GM21360 (cell line): ENCODE measurements around the gene MED26.
A peak's percentile ranks its signal among the peaks of the same experiment; 100 is the strongest.
"Not testable (repeated sequence)": the region's sequence is repeated elsewhere in the genome, so short reads cannot be mapped to it uniquely, and the experiment has no call there.

ENCODE experiments used
- ATAC-seq: cut with Tn5 transposase; IDR thresholded peaks from one replicate; pipeline ENCODE4 v1.9.1; 2021; ENCODE audit warnings: mild to moderate bottlenecking, moderate library complexity; ENCODE audit not compliant: unreplicated experiment

MED26 gene

DNA sequence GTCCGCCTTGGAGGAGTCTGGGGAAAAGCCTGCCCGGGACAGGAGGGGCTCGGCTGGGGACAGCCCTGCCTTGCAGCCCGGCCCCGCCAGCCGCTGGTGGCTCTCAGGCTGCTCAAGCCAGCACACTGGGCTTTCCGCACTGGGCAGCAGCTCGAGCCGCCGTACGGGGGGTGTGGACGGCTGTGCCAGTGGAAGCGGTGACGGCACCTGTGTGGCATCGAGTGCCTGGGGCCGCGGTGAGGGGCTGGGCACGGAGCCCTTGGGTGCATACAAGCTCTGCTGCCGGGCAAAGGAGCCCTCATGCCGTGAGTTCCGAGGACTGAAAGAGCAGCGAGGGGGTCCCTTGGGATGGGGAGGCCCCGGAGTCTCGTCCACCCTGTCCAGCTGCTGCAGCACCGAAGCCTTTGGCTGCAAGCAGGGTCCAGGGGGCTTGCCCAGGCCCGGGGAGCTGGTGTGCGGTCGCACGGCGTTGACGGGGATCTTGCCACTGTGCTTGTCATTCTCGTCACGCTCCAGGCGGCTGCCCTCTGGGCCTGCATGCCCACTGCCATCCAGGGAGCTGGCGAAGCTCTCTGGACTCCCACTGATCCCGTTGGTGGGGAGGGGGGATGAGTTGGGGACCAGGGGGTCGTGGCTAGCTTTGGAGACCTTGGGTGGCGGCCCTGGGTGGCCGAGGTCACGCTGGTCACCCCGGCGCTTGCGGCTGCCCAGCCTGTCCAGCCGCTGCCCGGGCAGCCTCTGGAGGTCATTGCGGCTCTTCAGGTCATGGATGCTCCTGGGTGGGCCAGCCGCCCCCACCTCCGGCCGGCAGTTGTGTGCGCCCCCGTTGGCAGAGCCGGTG is 51.1 kb downstream of the MED26 start:
- ATAC-seq, result no peak

DNA sequence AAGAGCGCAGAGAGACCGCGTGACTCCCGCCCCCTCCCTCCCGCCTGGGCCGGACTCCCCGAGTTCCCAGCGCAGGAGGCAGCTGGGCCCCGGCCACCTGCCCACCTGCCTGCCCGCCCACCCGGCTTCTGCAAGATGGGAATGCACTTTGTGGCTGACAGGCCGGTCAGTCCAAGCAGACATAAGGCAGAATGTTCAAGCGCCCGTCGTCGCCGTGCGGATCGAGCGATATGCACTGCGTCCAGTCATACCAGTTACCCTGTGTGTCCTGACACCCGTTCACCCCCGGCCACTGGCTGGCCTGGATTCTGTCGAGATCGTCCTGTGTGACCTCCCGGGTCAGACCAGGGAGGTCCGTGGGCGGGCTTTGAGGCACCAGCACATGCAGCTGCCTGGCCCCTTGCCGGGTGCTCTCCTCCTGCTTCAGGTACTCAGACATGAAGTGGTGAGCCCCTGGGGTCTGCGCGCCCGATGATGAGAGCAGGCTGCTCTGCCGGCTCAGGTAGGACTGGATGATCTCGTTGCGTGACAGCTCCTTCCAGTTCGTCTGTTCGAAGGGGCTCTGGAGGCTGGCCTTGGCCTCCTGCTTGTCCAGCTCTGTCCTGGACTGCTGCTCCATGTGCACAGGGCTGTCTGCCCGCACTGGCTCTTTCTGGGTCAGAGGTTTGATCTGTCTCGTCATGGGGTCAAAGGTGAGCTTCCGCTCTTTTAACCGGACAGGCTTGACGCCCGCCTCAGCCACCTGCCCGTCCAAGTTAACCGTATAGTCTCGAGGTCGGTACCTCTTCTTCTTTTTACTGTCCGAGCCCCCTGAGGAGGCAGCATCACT is 51.9 kb downstream of the MED26 start:
- ATAC-seq, result no peak

DNA sequence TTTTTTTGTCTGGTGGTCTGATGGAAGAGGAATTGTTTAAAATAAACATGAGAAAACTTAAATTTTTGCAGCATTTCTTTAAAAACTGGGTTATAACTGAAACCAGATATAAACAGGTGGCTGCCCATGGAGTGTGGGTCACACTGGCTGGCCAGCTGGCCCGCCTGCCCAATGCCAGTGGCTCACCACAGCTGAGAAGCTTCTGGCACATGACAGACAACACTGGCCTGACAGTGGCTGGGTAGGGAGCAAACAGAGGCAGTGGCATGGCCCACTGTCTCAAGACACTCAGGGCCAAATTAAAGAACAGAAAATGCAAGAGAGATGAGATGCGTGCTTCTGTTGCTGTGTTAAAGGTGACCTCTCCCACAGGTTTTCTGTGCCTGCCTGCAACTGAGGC is 52.7 kb downstream of the MED26 start:
- ATAC-seq, result no peak

DNA sequence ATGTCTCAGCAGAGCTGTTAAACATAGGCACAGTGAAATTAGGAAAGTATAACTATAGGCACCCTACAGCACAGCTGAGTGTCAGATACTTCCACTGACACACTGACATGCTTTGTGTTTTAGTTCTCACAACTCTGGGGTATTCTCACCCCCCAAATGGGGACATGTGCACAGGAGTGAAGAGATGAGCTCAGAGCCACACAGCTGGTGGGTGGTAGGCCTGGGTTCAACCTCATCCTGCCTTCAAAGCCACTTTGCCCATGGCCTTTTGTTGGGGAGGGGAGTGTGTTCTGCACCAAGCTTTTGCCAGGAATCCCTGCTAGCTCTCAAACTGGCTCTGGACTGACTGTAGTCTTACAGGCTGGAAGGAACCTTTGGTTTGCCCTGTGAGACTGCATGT is 54.1 kb downstream of the MED26 start:
- ATAC-seq, result no peak

DNA sequence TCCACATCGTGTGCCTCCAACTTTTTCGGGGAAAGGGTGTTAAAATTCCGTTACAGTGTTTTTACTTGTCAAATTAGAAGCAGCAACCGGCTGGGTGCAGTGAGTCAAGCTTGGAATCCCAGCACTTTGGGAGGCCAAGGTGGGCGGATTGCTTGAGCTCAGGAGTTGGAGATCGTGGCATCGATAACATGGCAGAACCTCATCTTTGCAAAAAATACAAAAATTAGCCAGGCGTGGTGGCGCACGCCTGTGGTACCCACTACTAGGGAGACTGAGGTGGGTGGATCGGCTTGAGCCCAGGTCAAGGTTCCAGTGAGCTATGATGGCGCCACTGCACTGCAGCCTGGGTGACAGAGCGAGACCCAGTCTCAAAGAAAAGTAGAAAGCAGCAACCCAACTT is 54.7 kb downstream of the MED26 start:
- ATAC-seq, result no peak

DNA sequence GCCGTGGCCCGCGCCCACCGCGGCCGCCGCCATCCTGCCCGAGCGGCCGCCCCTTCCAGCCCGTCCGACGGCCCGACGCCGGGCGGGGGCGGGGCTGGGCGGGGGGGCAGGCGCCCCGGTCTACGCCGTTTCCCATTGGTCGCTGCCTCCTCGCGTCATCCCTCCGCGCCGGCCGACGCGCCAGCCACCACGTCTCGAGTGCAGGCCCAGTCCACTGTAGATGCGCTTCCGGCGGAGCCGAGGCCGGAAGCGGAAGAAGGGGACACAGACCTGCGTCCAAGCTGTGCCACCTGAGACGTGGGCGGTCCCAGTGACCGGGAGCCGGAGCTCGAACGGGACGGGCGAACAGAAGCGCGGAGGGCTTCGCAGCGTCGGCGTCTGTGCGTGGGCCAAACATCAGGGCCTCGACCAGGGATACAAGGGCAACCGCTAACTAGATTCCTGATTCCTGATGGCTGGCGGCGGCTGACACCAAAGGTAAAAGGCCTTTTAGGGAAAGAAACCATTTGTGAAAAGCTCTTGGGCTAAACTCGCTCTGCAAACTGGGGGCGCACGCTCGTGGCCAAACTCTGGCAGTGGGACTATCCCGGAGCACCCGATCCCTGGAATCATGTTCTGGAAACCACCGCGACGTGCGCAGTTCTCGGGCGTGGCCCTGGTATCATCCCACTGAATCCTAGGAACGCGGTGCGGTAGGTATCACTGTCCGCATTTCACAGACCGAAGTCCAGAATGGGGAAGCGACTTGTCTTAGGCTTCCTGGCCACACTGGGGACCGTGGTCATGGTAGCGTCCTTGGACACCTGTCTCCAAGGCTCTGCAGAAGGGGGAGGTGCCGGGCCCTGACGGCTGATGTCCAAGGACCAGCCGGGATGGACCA is 55.4 kb downstream of the MED26 start, which contains the start of gene SLC35E1:
TSS of gene SLC35E1 (minus strand) at position 84 of the 880 bp plus-strand sequence. CDS start at position 33, 51 bp downstream.
- ATAC-seq, result peak; percentile 67

DNA sequence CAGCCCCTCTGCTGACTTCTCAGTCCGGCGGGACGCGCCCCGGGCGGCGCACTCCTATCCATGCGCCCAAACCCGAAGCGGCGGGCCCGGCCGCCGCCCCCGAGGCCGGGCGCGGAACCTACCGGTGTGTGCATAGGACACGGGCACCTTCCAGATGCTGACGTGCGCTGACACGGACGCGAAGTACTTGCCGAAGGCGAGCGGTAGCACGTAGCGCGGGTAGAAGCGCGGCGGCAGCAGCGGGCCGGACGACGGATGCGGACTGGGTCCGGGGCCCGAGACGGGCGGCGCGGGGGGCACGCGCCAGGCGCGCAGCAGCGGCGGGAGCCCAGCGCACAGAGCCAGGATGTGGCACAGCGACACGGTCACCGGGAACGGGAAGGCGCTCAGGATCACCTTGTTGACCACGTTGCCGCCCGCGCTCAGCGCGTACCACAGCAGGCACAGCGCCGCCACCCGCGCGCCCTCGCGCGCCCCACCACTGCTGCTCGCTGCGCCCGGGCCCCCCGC is 56.1 kb downstream of the MED26 start:
- peak; percentile 15 for ATAC-seq

DNA sequence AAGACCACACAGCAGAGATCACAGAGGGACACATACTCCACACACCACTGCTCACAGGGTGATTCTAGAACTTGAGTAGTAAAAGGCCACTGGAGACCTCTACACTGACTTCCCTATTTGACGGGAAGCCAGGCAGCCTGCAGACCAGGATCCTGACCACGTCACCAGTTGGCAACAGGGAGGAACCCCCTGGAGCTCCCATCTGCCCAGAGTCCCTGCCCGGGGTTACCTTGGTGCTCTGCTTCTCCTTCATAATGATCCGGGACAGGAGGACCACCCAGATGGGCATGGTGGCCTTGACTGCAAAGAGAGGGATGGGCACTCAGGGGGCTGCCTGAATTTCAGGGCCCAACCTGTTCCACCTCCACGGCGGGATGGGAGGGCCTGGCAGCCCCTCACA is 56.7 kb downstream of the MED26 start:
- ATAC-seq, result peak; percentile 2

DNA sequence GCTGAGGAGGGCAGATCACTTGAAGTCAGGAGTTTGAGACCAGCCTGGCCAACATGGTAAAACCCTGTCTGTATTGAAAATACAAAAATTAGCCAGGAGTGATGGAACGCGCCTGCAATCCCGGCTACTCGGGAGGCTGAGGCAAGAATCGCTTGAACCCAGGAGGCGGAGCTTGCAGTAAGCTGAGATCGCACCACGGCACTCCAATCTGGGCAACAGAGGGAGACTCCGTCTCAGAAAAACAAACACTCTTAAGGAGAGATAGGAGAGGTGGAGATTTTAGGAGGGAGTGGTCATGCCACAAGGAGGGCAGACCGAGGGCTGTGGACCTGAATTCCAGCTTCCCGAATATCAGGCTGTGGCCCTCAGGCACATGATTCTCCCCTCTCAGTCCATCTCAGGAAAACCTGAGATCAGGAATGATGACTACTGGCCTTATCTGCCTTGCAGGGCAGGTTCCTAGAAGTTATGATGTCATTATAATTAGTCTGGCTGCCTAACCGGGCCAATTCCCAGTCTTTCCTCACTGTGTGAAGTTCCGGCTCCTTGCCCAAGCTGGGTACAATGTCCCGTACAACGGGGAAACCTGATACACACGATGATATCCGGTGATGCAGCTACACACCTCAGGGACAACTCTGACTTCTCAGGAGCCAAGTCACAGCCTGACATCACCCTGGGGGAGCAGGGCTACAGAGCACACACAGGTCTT is 58.2 kb downstream of the MED26 start:
- ATAC-seq, result no peak

DNA sequence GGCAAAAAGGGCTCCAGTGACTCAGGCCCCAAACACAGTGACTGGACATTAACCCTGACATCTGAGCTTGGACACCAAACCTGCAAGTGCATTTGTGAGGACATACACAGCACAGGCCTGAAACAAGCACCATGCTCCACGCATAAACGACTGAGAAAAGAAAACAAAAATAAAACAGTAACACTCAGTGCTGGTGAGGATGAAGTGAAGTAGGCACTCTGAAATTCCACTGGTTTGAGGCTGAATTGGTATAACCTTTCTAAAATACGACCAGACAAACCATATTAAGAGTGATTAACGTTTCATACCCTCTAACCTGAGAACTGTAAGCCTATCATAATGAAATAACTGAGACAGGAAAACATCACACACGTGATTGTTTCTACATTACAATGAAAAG is 61.3 kb downstream of the MED26 start:
- ATAC-seq, result no peak

DNA sequence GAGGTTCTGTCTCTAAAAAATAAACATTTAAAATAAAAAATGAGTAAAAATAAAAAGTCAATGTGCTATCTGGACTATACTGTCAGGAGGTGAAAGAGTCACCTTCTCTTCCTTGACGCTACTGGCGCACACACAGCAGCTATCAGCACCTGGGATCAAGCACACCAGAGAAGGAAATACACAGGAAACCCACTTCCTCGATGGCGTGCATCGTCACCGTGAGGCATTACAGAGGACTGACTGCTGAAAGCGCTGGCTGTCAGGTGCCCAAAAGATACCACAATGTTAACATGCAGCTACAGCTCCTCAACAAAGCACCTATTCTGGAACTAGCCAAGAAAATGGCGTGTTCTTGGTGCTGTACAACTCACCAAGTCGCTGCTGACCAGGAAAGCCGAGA is 61.8 kb downstream of the MED26 start:
- ATAC-seq, result no peak

DNA sequence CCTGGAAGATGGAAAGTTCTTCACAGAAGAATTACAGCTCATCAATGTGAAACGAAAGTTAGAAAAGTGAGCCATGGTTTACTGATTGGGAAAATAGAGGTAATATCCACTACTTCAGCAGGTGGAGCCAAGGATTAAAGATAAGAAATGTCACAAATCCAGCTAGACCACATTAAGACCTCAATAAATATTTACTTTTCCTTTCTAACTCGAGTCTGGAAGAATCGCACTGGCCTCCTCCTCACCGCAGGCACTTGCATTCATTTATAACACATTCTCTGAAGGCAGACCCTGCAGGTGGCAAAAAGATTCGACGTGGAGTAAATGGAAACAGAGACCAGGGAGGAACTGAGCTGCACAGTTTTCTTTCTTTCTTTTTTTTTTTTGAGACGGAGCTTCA is 63.2 kb downstream of the MED26 start:
- no peak for ATAC-seq

DNA sequence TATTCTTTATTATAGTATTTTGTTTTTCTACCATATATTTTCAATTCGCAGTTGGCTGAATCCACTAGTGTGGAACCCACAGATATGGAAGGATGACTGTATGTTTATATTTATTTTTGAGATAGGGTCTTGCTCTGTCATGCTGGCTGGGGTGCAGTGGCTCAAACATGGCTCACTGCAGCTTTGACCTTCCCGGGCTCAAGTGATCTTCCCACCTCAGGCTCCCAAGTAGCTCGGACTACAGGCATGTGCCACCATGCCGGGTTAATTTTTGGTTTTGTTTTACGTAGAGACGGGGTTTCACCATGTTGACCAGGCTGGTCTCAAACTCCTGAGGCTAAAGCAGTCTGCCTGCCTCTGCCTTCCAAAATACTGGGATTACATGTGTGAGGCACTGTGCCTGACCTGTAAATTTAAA is 65.4 kb downstream of the MED26 start:
- no peak for ATAC-seq

DNA sequence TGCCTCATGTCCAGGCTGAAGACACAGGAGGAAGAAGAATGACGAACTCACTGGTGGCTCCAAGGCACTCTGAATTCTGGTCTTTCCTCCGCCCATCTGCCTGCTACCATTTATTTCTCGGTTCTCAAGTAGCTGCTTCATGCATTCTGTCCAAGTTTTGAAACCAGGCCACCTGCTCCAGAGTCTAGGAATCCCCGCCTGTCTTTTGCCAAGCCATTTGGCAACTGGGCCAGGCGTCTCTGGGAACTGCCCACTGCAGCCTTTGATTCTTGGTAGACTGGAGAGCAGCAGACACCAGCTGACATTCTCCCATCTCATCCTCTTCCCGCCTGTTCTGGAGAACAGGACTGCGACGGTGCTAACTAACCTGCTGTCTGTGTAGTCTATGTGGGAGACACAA is 66.6 kb downstream of the MED26 start:
- ATAC-seq, result no peak

DNA sequence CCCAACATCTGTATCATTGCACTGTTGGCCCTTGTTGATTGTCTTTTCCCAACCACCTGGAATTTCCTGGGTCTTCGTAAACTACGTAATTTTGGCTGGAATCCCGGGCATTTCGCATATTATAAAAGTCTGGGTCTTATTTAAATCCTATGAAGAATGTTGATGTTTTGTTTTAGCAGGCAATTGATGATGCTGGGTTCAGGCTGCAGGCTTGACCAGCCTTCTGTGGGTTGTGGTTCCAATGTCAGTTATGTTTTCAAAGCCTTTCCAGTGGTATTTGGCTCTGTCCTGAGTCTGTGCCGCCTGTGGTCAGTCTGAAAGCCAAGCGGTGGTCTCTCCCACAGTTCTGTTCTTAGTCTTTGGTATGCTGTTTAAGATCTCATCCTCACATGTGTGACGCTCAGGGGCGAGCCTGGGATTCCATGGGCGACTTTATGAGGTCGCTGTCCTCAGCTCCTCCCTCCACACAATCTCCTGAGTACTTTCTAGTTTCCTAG is 68.2 kb downstream of the MED26 start:
- ATAC-seq, result no peak

DNA sequence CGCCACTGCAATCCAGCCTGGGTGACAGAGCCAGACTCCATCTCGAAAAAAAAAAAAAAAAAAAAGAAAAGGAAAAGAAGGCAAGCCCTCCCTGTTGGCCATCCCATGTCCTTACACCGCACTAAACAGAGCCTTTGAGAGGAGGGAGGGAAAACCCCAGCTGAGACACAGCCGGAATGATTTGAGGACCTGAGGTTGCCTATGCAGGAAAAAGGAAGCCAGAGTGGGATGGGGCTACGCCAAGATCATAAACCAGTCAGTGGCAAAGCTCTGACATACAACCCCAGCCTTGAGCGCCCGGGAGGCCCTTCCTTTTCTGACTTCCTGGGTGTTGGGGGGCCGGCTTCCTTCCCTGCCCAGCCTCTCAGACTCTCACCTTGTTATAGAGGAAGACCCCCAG is 73.2 kb downstream of the MED26 start:
- ATAC-seq, result no peak

DNA sequence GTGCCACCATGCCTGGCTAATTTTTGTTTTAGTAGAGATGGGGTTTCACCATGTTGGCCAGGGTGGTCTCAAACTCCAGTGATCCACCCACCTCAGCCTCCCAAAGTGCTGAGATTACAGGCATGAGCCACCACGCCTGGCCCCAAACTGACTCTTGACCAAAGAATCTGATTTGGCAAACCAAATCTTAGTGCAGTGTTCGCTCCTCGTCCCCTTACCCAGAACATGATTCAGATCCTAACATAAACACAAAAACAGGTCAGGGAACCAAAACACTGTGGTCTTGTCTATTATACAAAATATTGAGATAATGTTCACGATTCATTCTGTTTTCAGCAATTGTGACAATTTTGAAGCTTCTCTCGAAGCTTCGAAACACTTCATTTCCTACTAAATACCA is 76.1 kb downstream of the MED26 start:
- not testable (repeated sequence) for ATAC-seq

DNA sequence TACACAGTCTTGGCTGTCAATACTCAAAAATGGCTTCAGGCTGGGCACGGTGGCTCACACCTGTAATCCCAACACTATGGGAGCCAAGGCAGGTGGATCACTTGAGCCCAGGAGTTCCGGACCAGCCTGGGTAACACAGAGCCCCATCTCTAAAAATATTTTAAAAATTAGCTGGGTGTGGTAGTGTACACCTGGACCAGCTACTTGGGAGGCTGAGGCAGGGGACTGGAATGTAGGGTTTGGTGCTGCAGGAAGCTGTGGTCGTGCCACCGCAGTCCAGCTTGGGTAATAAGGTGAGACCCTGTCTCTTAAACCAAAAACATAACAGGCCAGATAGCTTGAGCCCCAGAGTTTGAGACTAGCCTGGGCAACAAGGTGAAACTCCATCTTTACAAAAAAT is 79.0 kb downstream of the MED26 start:
- ATAC-seq, result no peak

DNA sequence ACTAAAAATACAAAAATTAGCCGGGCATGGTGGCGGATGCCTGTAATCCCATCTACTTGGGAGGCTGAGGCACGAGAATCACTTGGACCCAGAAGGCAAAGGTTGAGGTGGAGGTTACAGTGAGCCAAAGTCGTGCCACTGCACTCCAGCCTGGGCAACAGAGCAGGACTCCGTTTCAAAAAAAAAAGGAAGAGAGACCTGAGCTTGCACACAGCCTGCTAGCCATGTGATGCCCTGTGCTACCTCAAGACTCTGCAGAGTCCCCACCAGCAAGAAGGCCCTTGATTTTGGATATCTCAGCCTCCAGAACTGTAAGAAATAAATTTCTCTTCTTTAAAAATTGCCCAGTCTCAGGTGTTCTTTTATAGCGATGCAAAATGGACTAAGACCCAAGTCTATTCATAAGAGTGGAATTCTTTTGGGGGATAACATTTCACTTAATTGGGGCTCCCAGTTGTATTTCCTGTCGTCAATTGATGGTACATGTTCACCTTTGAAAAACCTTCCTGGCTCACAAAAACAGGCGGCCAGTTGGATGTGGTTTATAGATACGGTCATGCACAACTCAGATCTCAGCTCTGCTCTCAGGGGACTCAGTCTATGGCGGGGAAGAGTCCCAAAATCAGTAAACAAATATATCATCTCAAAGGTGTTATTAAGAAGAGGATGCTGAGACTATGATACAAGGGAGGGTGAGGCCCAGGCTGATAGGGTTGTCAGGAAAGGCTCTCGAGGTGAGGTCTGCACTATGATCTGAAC is 83.4 kb downstream of the MED26 start:
- no peak for ATAC-seq
